NT2/D1 (cell line): ENCODE results near the gene MAD1L1.

Experiments
- SUZ12 ChIP-seq: IDR thresholded peaks from 2 replicates; pipeline ENCODE4 v1.6.1; 2011; ENCODE audit not compliant: insufficient read length, insufficient read depth; ENCODE audit errors: extremely low read depth
- YY1 ChIP-seq: IDR thresholded peaks from 2 replicates; pipeline ENCODE4 v1.6.1; 2011; ENCODE audit not compliant: insufficient read length, insufficient read depth
- ZNF274 ChIP-seq: IDR thresholded peaks from 2 replicates; pipeline ENCODE4 v1.6.1; 2011; ENCODE audit warnings: mild to moderate bottlenecking, low read depth, low read length

- no peak for TF ChIP-seq YY1
- no peak for TF ChIP-seq SUZ12
- no peak for TF ChIP-seq ZNF274
These were observed 28.9 kb upstream of the MAD1L1 start for GRCh38 chr7:2261611-2262010.
